ENCODE results near the gene PPP2R1A. TPM values are rescaled to one million over a fixed set of nuclear protein-coding genes. Genes with fewer than 3 reads are reported as not detected.
"Not testable (repeated sequence)": the region's sequence is repeated elsewhere in the genome, so short reads cannot be mapped to it uniquely, and the experiment has no call there.

PPP2R1A gene
- total RNA-seq, 1 donor from 2014 or later: 203 TPM

- intact Hi-C loops (cut with micrococcal nuclease): loop anchor here (1.0 to 5.0 kb wide), 4 partner anchors 98 to 310 kb away; partner anchors contain the start of genes ZNF613, ZNF614, ZNF615 and ZNF616
Observed at GRCh38 chr19:52237197-52237596, 47.3 kb downstream of the PPP2R1A start.

- intact Hi-C loops (cut with micrococcal nuclease): loop anchor here (1.0 to 5.0 kb wide), 6 partner anchors 99 to 460 kb away; partner anchors contain the start of genes ZNF613, ZNF614, ZNF615 and ZNF616
Observed at GRCh38 chr19:52237771-52238400, 48.0 kb downstream of the PPP2R1A start.

GRCh38 chr19:52244021-52244420 lies 54.2 kb downstream of the PPP2R1A start:
- intact Hi-C loops (cut with micrococcal nuclease): no loop called here

GRCh38 chr19:52248241-52248640 lies 58.4 kb downstream of the PPP2R1A start:
- intact Hi-C loops (cut with micrococcal nuclease): loop anchor here (1.0 kb wide), 2 partner anchors 322 to 500 kb away; partner anchors contain the start of gene ZNF701

- intact Hi-C loops (cut with micrococcal nuclease): no loop called here
Observed at GRCh38 chr19:52258426-52258825, 68.6 kb downstream of the PPP2R1A start.

- intact Hi-C loops (cut with micrococcal nuclease): not testable (repeated sequence)
Observed at GRCh38 chr19:52265556-52265955, 75.7 kb downstream of the PPP2R1A start.

- intact Hi-C loops (cut with micrococcal nuclease): loop anchor here (1.0 to 2.0 kb wide), 20 partner anchors 28 to 1198 kb away; partner anchors contain the start of genes ZNF160, ZNF468, ZNF480 and ZNF525
Observed at GRCh38 chr19:52269338-52270261, 79.7 kb downstream of the PPP2R1A start, which contains the start of gene ZNF766. Gene ZNF766, plus strand, starts transcription at chr19:52269587. Its CDS starts 27 bp downstream, at chr19:52269614.

- intact Hi-C loops (cut with micrococcal nuclease): no loop called here
Observed at GRCh38 chr19:52270266-52270885, 80.5 kb downstream of the PPP2R1A start.

GRCh38 chr19:52273301-52273700 lies 83.4 kb downstream of the PPP2R1A start:
- intact Hi-C loops (cut with micrococcal nuclease): no loop called here

GRCh38 chr19:52274191-52274590 lies 84.3 kb downstream of the PPP2R1A start:
- intact Hi-C loops (cut with micrococcal nuclease): no loop called here

- intact Hi-C loops (cut with micrococcal nuclease): no loop called here
Observed at GRCh38 chr19:52275988-52276387, 86.1 kb downstream of the PPP2R1A start.

GRCh38 chr19:52277471-52277870 lies 87.6 kb downstream of the PPP2R1A start:
- intact Hi-C loops (cut with micrococcal nuclease): no loop called here

Other genes with a start within 250 kb of the PPP2R1A start
- gene ZNF350, start 203.2 kb upstream of the PPP2R1A start, total RNA-seq: 13.5 and 14.0 TPM in 2 replicates
- gene ZNF615, start 181.8 kb upstream of the PPP2R1A start, total RNA-seq: 9.4 and 10.2 TPM in 2 replicates
- gene ZNF614, start 161.7 kb upstream of the PPP2R1A start, total RNA-seq: 8.4 and 9.9 TPM in 2 replicates
- gene ZNF432, start 141.2 kb upstream of the PPP2R1A start, total RNA-seq: 12.9 and 16.8 TPM in 2 replicates
- 23.1 and 27.0 TPM in 2 replicates for gene ZNF841, start 94.3 kb upstream of the PPP2R1A start, total RNA-seq
- 4.8 and 5.1 TPM in 2 replicates for gene ZNF616, start 50.1 kb upstream of the PPP2R1A start, total RNA-seq
- gene ZNF836, start 18.4 kb upstream of the PPP2R1A start, total RNA-seq: 15.4 and 17.5 TPM in 2 replicates
- gene ZNF766, start 79.5 kb downstream of the PPP2R1A start, total RNA-seq: 15.9 and 18.4 TPM in 2 replicates
- 12.0 and 16.2 TPM in 2 replicates for gene ZNF480, start 107.1 kb downstream of the PPP2R1A start, total RNA-seq
- 0.39 and 0.73 TPM in 2 replicates for gene ZNF610, start 146.2 kb downstream of the PPP2R1A start, total RNA-seq
- 7.6 and 9.0 TPM in 2 replicates for gene ZNF880, start 179.9 kb downstream of the PPP2R1A start, total RNA-seq
- 12.4 and 14.1 TPM in 2 replicates for gene ZNF528, start 207.8 kb downstream of the PPP2R1A start, total RNA-seq
- not detected in 2 replicates for gene ZNF534, start 239.1 kb downstream of the PPP2R1A start, total RNA-seq

Measured in T-helper 1 cell treated with Interleukin-12 subunit alpha and Interleukin-12 subunit beta and Interleukin-4 antibody, amounts not matched to agents 30 ng/mL and 1 ng/mL, for 36 hours (primary cell).